ENCODE data around the gene GNL1.

DNA sequence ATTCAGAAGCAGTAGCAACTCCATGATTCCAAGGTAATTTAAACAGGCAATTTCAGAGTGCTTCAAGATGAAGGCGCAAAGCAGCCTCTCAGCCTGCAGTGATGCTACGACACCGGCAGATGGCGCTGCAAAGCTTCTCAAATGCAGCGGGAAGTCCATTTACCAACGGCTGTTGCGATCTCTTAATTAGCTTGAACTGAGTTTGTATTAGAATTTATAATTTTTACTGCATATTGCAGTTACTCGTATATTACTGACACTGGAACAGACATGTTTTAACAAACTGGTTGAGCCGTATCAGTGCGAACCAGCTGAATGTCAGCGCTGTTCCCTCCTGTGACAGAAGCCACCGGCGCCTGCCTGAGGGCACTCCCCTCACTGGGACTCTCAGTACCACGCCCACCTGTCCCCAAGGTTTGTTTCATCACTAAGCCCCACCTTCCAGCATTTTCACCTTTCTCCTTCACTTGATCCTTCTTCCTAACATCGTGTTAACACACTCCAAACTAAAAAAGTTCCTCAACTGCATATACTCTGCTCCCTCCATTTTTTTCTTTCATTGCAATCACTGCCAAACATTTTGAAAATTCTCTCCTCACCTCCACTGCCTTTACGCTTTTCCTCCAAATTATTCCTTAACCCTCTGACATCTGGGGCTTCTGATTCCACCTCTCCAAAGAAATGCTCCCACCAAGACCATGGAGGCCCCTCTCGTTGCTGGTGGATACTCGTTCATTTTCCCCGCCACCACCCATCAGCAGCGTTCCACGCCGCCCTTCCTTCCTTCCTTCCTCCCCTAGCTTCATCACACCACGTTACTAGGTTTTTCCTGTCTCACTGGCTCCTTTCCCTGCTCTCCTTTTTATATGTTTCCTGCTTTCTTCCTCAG, 14.5 kb downstream of the GNL1 start:
- TF ChIP-seq, protein P1, sequence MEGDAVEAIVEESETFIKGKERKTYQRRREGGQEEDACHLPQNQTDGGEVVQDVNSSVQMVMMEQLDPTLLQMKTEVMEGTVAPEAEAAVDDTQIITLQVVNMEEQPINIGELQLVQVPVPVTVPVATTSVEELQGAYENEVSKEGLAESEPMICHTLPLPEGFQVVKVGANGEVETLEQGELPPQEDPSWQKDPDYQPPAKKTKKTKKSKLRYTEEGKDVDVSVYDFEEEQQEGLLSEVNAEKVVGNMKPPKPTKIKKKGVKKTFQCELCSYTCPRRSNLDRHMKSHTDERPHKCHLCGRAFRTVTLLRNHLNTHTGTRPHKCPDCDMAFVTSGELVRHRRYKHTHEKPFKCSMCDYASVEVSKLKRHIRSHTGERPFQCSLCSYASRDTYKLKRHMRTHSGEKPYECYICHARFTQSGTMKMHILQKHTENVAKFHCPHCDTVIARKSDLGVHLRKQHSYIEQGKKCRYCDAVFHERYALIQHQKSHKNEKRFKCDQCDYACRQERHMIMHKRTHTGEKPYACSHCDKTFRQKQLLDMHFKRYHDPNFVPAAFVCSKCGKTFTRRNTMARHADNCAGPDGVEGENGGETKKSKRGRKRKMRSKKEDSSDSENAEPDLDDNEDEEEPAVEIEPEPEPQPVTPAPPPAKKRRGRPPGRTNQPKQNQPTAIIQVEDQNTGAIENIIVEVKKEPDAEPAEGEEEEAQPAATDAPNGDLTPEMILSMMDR (IDR thresholded peaks at IDR 0.05; ENCODE audit: low read length): peak; percentile 98
- no peak for TF ChIP-seq EZH2 (IDR thresholded peaks at IDR 0.05; ENCODE audit: borderline replicate concordance, low read length)
